ENCODE data around the gene ACAA2.

ACAA2 gene

GRCh38 chr18:49742316-49743116 lies 70.8 kb downstream of the ACAA2 start:
- DNase-seq (ENCODE audit: low read depth, low spot score), result no peak

- DNase-seq (ENCODE audit: low read depth, low spot score), result no peak
Observed at GRCh38 chr18:49739275-49739674, 74.1 kb downstream of the ACAA2 start.

GRCh38 chr18:49738721-49739120 lies 74.6 kb downstream of the ACAA2 start:
- DNase-seq (ENCODE audit: low read depth, low spot score), result no peak

DNA sequence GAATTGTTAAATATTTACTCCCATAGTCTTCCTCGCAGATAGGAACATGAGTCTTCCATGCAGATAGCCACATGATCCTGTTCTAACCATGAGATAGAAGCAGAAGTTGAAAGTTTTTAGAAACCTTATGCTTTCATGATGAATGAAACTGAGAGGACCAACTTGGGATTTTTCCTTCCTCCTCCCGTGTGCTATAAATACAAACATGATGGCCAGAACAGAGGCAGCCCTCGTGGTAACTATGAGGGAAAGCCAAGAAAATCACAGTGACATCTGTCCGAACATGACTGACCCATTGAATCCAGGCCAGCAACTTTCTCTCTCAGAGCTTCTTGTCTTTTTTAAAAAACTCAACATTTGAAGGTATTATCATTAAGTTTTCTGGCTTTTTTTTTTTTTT lies 78.5 kb downstream of the ACAA2 start:
- no peak for DNase-seq (ENCODE audit: low read depth, low spot score)

DNA sequence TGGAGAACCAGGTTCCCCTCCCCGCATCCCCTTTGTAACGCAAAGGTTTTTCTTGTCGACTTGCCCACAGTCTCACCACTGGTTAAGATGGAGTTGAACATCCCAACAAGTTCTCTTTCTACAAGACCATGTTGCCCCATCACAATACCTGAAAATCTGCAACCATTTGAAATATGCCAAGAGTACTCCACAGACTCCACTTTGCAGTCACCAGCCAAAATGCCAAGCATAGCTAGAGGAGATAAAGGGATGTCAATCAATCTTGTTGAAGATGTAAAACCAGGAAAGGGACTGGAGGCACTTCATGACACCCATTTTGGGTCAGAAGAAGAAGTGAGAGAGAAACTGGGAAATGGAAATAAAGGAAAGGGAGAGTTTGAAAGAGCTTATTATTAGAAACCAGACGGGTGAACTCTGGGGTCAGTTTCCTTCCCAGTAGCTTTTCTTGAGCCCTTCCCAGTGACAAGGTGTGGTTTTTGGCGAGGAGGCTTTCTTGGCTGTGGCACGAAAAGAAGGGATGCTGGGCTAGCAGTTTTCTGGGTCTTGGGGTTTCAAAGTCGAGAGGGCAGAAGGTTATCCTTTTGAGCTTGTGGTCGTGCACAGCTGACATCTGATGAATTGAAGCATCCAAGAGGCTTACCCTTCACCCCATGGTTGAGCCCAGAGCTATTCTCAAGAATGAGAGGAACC lies 79.3 kb downstream of the ACAA2 start:
- no peak for DNase-seq (ENCODE audit: low read depth, low spot score)

GRCh38 chr18:49733321-49733720 lies 80.0 kb downstream of the ACAA2 start:
- no peak for DNase-seq (ENCODE audit: low read depth, low spot score)

Measured in iPS DF 19.7 (cell line).